NK-92 (cell line): ENCODE data around the gene C16orf86.

ENCODE experiments used
- DNase-seq: peaks from one replicate; lab custom pipeline; 2025; ENCODE audit not compliant: unreplicated experiment; lab: John Stamatoyannopoulos, UW

The C16orf86 gene

DNA sequence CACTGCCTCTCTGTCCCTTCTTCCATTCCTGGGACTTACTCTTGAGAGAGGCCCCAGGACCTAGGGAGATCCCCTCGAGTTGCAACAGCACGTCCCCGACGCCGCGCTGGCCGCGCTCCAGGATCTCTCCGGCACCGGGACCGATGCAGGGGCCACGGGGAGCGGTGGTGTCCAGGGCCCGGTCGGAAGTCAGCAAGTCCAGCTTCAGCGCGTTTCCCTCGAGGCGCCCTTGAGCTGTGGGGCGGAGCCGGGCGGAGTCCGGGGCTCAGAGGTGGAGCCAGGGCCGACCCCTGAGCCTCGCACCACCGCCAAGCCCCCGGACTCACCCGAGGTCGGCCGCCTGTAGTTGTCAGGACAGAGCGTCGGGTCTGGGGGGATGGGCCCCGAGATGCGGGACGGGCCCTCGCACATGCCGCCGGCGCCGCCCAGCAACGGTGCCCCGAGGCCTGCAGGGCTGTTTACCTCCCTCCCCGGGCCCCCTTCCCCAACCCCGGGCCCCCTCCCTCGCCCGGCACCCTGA, 522 bp upstream of the C16orf86 start:
- DNase-seq: no peak

DNA sequence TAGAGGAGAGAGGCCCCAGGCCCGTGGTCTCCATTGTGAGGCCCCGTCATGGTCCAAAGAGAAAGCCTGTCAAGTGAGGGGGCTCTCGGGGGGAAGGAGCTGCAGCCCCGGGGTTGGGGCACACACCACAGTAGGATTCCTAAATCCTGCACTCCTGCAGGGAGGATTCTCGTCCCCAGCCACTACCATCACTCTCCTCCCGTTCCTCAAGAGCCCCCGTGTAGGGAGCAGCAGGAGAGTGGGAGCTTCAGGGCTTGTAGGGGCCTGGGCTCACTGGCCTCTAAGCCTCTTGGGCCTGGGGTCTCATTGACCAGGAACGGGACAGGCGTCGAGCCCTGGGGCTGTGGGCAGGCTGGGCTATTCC, 821 bp downstream of the C16orf86 start:
- DNase-seq: no peak

GRCh38 chr16:67667817-67668494, 1.3 kb downstream of the C16orf86 start:
- DNase-seq: no peak

DNA sequence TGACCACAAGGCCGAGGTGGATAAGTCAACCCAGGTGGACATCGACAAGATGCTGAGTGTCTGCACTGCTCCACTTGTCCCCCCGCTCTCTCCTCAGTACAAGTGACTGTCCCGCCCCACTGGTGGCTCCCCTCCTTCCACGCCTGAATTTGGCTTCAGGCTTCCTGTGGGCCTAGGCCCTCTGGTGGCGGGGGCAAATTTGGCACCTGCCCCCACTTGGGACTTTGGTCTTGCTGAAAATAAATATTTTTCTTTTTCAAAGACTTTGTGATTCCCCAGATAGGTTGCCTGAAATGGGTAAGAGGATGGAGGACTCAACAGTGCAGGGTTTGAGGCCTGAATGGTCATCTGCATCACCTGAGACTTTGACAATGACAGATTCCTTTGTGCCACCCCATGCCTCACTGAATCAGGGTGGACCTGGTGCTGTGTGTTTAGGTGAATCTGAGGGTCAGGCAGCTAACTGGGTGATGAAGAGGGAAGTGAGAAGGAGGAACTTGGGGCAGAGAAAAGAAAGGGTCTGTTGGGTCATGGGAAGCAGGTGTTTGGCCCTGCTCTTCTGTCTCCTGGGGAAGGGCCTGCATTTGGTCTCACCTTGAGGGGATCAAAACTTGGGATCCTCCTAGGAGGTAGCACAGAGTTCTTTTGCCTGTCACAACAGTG, 2.0 kb downstream of the C16orf86 start:
- DNase-seq: no peak

DNA sequence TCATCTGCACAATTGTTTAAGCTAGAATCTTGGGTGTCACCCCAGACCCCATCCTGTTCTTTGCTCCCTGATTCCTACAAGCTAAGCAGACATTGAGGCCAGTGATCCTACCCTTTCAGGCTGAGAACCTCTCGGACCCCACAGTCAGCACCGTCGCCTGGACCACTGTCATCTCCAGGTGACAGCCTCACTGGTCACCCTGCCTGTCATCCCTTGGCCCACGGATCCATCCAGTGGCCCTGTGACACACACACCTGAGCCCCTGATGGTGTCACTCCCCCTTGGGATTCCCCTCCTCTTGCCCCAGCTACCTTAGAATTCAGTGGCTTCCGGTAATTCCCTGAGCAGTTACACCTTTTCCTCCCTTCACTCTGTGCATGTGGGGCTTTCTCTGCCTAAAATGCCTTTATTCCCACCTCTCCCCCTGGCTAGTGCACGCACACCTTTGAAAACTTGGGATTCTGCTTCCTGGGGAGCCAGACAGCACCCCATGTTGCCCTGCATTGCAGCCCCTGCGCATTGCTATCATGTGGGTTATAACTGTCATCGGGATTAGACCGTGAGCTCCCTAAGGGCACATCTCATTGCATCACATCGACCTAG, 3.0 kb downstream of the C16orf86 start:
- no peak for DNase-seq

DNA sequence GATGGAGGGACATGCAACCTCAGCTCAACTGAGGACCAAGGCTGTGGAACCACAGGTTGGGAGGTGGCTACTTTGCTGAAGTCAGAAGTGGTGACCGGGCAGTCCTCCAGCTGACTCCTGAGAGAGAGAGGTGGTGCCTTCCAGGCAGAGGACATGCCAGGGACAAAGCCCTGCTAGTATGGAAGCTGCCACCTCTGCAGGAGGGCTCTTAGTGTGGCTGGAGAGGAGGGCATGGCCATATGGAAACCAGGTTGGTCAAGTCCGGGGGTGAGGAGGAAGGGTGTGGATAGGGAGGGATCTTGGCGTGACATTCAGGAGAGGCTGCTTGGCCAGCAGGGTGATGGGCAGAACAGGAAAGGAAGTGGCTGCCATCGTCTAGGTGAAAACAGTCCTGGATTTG, 5.7 kb downstream of the C16orf86 start:
- no peak for DNase-seq

DNA sequence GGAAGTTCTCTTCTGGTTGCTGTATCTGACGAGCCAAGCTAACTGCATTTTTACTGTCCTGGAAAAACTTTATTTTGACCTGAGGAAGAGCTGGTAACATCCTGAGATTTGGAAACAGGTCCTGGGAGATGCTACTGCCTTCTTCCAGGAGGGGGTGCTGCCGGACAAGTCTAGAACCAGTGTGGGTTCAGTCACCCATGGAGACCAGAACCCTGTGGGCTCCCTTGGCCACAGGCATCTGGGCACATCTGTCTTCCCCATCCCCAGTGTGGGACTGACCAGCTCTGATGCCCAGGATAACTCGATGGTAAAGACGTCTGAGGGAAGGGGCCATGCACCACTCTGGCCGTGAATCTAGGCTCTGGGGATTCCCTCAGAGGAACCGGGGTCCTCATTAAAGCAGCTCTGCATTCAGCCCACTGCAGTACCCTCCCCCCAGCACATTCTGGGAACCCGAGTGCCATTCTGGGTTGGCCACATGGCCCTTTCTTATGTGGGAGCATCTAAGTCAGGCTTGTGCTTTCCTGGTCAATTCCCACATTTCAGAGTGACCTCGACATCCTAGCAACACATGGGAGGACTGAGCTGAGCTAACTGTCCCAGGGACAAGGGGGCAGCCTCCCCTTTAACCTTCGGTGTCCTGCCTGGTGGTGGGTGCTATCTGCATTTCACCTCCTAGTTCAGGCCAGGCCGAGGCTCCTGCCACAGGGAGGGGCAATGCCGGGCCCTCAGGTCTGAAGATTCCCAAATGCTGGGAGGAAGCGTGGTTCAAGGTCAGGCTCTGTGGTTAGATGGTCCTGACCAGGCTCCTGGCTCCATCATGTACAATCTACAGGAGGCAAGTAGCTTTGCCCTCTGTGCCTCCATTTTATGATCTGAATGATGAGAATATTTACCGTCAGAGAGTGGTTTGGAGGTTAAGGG, 6.4 kb downstream of the C16orf86 start:
- DNase-seq: no peak

DNA sequence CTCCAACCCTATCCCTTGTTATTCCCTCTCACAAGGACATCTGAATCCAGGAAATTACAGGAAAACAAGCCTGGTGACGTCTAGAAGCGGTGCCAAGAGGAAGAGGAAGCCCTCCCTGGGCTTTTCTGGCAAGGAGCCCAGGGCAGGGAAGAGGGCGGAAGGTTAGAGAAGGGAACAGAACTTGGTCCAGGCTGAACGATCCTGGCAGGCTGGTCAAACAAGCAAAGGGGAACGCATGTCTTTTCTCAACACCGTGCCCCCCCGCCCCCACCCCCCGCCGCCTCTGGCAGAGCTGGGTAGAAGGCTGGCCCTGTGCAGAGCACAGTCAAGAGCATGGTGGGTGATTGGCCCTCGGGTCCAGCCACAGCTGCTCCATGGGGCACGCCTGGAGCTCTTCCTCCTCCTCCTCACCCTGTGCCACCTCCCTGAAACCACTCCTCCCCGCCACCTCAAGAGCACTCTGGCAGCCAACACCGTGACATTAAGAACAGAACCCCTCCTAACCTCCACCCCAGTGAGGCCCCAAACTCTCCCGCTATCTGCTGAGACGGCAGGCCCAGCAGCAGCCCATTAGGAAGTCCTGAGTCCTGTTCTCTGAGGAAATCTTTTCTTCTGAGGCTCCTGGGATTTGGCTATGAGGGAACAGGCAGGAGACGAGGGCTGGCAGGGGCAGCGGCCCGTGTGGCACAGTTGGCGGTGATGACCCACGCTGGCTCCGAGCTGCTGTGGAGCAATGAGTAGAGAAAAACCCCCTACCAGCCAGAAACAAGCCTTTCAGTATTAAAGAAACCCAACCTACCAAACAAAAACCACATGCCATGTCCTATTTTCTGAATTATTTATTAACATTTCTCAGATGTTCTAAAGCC, 7.3 kb downstream of the C16orf86 start:
- no peak for DNase-seq

GRCh38 chr16:67674851-67675578, 8.4 kb downstream of the C16orf86 start:
- DNase-seq: no peak

DNA sequence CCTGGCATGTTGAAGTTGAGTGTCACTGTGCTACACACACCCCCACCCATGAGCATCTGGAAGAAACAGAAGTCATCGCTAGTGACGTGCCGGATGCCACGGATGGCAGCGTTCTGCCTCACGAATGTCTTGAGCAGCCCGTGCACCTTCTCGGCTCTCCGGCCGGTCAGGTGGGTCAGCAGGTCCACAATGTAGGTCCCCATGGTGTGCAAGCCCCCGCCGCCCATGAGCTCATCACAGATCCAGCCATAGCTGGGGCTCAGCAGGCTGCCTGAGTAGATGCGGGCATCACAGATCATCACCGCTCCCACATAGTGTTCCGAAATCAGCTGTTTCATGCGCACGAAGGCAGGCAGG, 8.9 kb downstream of the C16orf86 start:
- no peak for DNase-seq

DNA sequence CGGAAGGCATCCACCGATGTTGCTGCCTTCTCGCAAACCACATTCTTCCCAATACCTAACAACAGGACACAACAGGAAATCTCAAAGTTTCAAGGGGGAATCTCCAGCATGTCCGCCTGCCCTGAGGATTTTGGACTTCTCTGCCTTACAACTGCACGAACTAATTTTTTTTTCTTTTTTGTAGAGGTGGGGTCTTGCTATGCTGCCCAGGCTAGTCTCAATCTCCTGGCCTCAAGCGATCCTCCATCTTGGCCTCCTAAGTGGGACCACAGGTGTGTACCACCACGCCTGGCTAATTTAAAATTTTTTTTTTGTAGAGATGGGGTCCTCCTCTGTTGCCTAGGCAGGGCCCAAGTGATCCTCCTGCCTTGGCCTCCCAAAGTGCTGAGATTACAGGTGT, 9.4 kb downstream of the C16orf86 start:
- no peak for DNase-seq

DNA sequence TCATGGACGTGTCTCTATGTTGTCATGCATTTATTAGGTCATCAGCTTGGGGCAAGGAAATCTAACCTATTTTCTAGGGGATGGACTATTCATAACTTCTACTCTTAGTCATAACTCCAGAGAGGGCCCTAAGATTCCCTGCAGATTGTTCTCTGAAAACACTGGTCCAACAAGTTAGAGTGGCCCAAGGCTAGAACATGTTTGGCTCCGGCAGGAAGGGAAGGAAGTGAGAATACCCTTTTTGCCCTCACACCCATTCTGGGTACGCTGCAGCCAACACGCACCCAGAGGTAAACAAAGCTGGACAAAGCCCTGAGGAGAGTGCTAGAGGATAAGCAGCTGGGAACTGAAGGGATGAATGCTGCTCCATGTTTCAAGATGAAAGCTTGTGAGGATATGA, 9.9 kb downstream of the C16orf86 start:
- no peak for DNase-seq

- DNase-seq: no peak
Measured at GRCh38 chr16:67676939-67677338, 10.3 kb downstream of the C16orf86 start.

GRCh38 chr16:67677712-67678111, 11.1 kb downstream of the C16orf86 start:
- DNase-seq: no peak

DNA sequence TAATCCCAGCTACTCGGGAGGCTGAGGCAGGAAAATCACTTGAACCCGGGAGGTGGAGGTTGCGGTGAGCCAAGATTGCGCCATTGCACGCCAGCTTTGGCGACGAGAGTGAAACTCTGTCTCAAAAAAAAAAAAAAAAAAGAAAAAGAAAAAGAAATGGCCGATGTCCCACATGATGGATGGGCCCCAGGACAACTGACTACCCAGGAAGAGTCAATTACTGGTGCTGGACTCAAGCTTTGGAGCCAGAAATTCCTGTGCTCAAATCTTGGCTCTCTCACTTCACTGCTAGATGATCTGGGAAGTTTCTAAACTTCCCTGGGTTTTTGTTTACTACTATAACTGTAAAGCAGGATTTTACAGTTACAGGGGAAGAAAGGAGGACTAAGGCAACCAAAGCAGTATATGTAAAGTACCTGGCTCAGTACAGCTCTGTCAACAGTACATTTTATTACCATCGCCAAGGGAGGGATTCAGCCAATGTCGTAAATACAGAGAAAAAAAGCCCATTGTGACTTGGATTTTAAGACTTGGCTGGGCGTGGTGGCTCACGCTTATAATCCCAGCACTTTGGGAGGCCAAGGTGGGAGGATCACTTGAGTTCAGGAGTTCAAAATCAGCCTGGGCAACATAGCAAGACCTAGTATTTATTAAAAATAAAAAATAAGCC, 11.9 kb downstream of the C16orf86 start:
- no peak for DNase-seq

DNA sequence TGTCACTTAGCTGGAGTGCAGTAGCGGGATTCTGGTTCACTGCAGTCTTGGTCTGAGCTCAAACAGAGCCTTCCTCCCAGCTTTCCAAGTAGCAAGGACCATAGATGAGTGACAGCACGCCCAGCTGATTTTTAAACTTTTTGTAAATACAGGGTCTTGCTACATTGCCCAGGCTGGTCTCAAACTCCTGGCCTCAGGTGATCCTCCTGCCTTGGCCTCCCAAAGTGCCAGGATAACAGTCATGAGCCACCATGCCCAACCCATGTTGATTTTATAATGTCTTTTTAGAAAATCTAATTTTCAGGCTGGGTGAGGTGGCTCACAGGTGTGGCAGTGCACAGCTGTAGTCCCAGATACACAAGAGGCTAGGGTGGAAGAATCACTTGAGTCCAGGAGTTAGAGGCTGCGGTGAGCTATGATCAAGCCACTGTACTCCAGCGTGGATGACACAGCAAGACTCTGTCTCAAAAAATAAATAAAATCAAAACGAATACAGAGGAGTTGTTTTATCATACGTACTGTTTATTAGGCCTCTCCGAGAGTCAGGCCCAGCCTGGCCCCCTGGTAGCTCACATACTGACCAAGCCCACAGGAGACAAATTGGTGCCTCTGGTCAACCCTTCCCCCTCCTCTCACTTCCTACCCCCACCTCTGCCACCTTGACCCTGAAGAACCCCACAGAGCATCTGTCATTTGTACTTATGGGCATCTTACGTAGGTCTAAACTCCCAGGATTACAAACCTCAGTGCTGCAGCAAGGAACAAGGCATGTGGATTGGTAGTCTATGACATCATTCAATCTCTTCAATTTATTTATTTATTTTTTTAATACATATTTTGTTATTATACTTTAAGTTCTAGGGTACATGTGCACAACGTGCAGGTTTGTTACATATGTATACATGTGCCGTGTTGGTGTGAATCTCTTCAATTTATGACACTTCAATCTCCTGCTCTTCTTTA, 13.6 kb downstream of the C16orf86 start:
- DNase-seq: no peak

DNA sequence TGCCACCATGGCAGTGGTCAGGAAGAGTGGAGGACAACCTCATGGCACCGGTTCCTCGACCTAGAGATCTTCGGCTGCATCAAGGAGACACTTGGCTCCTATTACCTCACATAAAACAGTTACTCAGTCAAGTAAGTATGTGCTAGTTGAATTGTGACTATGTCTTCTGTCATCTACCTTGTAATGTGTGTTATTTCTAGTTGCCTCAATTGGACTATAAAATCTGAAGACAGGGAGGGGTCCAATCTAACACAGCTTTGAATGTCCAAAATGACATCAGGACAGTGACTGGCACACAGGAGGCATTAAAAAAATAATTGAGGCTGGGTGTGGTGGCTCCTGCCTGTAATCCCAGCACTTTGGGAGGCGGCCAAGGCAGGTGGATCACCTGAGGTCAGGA, 17.2 kb downstream of the C16orf86 start:
- DNase-seq: no peak
